GM18502 (cell line): Measurements from ENCODE around the gene AAMP.
A peak's percentile ranks its signal among the peaks of the same experiment; 100 is the strongest.

ENCODE experiments used
- ATAC-seq: cut with Tn5 transposase; IDR thresholded peaks from one replicate; pipeline ENCODE4 v1.9.1; 2021; ENCODE audit warnings: mild to moderate bottlenecking; ENCODE audit not compliant: unreplicated experiment, poor library complexity

AAMP gene

DNA sequence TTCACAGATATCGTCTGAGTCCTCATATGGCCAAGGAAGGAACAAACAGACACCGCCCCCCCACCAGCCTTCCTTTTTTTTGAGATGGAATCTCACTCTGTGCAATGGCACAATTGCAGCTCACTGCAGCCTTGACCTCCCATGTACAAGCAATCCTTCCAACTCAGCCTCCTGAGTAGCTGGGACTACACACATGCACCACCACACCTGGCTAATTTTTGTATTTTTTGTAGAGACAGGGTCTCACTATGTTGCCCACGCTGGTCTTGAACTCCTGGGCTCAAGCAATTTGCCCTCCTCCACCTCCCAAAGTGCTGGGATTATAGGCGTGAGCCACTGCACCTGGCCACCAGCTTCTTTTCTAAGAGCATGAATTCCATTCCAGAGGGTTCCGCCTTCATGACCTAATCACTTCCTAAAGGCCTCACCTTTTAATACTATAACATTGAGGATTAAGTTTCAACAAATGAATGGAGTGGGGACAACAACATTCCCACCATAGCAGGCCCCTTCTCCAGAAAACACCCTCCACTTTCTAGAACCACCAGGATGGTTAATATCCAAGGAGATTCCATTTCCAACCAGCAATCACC, 24.6 kb upstream of the AAMP start:
- no peak for ATAC-seq

DNA sequence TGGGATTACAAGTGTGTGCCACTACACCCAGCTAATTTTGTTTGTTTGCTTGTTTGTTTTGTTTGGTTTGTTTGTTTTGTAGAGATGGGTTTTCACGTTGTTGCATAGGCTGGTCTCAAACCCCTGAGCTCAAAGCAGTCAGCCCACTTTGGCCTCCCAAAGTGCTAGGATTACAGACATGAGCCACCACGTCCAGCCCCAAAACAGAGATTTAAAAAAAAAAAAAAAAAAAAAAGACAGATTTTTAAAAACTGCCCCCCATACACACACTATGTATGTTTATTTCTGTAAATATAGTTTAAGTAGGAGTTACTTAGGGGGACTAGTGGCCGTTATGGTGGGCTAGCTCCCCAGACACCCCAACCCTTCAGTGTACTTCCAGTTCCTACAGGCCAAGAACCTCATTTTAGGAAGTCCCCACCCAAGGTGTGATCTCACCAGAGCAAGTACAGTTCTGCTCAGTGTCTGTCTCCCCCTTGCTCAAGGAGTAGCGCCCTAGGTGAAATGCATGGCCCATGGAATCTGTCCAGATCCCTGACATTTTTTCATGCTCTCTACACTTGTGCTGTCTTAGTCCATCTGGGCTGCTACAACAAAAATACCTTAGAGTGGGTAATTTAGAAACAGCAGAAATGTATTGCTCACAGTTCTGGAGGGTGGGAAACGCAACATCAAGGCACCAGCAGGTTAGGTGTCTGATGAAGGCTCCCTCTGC, 23.9 kb upstream of the AAMP start:
- ATAC-seq, result no peak

DNA sequence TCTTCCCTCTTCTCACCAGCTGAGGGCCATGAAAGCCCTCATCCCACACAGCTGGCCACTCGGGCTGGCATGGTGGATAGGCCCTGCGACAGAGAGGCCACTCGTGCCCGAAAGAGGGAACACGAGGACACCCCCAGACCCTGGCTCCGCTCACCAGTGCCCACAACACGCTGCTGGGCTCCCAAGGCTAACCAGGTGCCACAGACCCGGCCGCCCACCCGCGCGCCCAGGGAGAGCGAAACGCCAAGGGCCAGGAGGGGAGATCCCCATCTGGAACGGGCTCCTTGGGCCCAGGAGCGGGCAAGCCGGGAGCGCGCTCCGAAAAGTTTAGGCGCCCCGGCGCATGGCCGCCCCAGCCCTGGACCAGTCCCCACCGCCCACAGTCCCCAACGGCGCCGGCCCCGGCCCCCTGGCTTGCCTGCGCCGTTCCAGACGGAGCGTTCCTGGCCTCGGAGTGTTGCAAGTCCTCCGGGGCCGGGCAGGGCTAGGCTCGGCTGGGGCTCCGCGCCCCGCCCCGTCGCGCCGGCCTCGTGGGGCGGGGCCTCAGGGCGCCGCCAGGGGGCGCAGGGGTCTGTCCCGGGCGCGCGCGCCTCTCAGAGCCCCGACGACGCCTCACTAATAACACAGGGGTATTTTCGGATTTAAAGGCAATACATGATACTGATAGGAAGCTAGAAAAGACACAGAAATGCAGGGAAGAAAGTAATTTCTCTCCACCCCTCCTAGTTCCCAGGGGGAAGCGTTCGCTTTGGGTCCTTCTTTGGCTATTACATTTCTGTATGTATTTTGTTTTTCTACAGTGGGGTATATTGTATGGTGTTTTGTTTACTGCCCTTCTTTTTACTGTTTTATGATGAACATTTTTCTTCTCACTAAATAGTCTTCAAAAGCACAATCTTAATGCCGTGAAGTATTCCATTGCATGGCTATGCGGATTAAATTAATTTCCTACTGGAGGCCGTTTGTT, 22.4 kb upstream of the AAMP start, which contains the start of gene TMBIM1:
TSS of gene TMBIM1 (minus strand) at position 456 of the 967 bp plus-strand sequence. CDS start 10,362 bp downstream, outside the sequence.
- ATAC-seq, result peak; percentile 84

- ATAC-seq, result no peak
Observed at GRCh38 chr2:218291318-218292047, 21.5 kb upstream of the AAMP start.

GRCh38 chr2:218290316-218291261, 20.7 kb upstream of the AAMP start:
- peak; percentile 57 for ATAC-seq

GRCh38 chr2:218289639-218290315, 19.8 kb upstream of the AAMP start:
- ATAC-seq, result no peak

DNA sequence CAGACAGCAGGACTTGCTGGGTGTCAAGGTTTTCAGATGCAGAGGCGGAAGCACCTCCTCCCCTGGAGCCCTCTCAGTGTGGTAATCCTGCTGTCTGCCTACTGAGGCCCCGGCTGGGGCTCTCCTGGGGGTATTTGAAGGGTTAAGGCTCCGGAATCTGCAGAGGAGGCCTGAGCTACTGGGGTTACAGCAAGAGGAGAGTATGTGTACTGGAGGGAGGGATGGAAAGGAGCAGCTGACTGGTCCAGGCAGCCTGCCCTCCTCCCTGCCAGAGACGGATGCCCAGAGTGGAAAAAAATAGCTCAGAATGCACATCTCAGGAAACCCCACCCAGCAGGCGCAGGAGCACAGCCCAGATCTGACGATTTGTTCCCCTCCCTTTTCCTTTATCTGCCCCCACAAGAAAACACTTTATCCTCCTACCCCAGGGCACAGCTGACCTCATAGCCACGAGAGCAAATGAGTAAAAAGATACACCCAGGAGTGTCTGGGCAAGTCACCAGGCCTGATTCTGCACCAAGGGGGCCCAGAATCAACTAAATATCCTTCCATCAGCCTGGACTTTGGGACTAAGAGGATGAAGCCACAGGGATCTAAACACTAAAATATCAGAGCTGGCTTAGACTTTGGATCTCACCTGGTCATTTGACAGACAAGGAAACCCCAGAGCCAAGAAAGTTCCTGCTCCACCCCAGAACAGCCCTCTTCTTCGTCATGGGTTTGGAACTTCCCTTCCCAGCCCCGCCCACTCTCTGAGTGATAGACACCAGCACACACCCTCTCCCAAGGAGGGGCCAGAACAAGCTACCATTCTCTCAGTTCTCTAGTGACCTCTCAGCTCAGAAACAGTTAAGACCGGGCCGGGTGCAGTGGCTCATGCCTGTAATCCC, 16.9 kb upstream of the AAMP start:
- ATAC-seq, result peak; percentile 72

DNA sequence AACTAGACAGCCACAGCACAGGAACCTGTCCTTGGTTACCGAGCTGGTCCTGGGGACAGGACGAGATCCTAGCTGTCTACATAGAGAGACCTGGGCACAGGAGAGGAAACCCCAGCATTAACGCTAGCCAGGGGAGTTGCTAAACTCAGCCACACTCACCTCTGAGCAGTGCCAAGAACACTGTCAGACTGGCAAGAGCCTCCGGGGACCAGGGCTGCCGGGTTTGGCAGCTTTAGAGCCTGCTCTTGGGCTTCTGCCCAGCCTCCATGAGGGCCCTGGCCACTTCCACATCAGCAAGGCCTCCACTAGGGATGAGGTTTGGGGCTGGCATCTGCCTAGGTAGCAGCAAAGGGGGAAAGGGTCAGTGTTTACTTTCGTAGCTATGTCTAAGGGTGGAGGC, 15.7 kb upstream of the AAMP start:
- ATAC-seq, result no peak

DNA sequence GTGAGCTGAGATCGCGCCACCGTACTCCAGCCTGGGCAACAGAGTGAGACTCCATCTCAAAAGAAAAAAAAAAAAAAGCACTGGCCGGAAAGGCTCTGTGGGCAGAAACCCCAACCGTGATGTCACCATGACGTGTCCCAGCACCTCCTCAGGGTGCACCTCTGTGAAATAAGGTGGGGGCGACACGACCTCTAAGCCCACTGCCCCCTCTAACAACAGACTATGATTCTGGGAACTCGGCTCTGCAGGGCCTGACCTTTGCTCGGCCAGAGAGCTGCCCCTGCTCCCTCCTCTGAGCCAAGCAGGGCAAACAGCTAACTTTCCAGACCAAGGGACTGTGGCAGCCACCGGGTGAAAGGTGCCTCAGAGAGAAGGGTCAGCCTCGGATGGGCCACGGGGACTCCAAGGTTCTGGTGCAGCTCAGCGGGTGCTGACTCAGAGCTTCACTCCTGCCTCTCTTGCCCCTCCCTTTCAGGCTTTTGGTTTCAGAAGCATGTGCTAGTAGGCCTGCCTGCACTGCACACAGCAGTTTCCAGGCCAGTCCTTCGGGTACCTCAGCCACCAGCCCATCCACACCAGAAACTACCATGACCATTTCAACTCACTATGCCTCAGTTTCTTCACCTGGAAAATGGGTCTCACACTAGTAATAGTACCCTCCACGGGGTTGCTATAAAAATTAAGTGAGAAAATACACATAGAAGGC, 14.3 kb upstream of the AAMP start:
- no peak for ATAC-seq

GRCh38 chr2:218282173-218282991, 12.4 kb upstream of the AAMP start:
- no peak for ATAC-seq

- no peak for ATAC-seq
Observed at GRCh38 chr2:218281449-218281848, 11.5 kb upstream of the AAMP start.

- no peak for ATAC-seq
Observed at GRCh38 chr2:218280260-218280870, 10.4 kb upstream of the AAMP start.

DNA sequence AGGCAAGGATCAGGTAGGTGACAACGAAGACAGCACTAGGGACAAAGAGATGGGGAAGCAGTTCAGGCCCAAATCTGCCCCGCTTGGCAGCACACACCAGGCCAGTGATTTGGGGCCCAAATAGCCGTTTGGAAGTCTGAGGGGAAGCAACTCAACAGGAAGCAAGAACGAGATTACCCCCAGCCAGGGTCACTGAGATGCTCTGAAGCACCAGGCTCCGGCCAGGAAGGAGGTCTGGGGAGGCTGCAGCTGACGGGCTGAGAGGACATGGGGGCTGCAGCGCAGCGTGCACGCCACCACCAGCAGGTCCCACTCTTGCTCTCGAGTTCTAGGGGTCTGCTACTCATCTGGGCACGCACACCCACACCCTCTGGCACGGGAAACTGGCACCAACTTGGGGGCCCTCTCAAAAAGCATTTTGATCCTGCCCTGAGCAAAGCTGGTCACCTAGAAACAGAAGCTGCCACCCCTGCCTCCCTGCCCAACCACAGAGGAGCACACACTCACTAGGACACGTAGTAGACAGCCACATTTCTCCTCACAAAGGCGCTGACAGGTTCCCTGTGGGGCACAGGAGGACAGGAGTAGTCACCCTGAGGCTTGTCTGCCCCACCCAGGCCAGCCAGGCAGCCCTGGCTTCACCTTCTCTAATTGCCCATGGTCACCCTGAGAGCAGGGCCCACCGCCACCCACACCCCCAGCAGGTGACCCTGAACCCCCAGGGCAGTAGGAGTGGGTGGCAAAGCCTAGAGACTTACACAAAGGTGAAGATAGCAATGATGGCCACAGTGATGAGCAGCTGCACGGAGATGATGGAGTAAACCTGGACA, 8.8 kb upstream of the AAMP start:
- no peak for ATAC-seq

DNA sequence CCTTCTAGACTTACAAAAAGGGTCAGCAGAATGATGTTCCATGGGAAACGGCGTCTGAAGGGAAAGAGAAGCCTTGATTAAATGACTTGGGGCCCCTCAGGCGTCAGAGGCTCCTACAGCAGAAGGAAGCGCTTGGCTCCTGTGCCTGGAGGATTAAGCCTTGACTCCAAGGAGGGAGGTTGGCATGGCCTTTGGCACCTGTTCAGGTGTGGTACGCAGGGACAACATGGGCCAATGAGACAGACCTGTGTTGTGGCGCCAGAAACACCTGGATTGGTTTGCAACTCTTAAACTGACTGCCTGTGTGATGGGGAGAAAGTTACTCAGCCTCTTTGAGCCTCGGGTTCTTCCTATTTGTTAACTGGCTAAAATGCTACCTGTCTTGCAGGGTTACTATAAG, 8.0 kb upstream of the AAMP start:
- no peak for ATAC-seq
